G401 (cell line): ENCODE measurements around the gene RINT1. TPM values are rescaled to one million over a fixed set of nuclear protein-coding genes. Genes with fewer than 3 reads are reported as not detected.
"Not testable (repeated sequence)": the region's sequence is repeated elsewhere in the genome, so short reads cannot be mapped to it uniquely, and the experiment has no call there.

Experiments used
- DNase-seq: peaks from one replicate; pipeline ENCODE4 v3.0.0-alpha.2; 2015; ENCODE audit warnings: low spot score
- in situ Hi-C: cut with HindIII; loops from 2 replicates; pipeline ENCODE4 v1.10.0; 2016; ENCODE audit warnings: low sequenced_read_pairs, mixed read lengths
- total RNA-seq: library from RNA; depleted of rRNA; stranded (reverse); fragments of >200 nt; shearing (Covaris generic); gene quantifications from 2 replicates; pipeline ENCODE4 v1.2.3, GENCODE V29; 2014

Gene RINT1
- total RNA-seq, 1 experiment from 2014 or later = 8.5 TPM

DNA sequence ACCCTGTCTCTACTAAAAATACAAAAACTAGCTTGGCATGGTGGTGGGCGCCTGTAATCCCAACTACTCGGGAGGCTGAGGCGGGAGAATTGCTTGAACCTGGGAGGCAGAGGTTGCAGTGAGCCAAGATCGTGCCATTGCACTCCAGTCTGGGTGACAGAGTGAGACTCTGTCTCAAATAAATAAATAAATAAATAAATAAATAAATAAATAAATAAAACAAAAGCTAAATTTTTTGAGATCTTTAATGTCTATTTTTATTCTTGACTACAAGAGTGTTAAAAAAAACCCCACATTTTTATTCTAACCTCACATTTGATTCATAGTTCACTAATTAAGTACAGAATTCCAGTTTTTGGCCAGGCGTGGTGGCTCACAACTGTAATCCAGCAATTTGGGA lies 4.3 kb upstream of the RINT1 start:
- DNase-seq, in situ Hi-C loops: not testable (repeated sequence)

GRCh38 chr7:105530126-105530525 lies 1.9 kb upstream of the RINT1 start:
- in situ Hi-C loops = no loop called here

GRCh38 chr7:105530546-105530945 lies 1.5 kb upstream of the RINT1 start:
- no peak for DNase-seq
- in situ Hi-C loops = no loop called here

More at GRCh38 chr7:105530126-105530525, 1.9 kb upstream of the RINT1 start:
- no peak for DNase-seq

GRCh38 chr7:105532709-105533460 lies 884 bp downstream of the RINT1 start:
- in situ Hi-C loops = no loop called here

GRCh38 chr7:105538339-105538738 lies 6.3 kb downstream of the RINT1 start:
- no peak for DNase-seq
- in situ Hi-C loops = no loop called here

More at GRCh38 chr7:105532709-105533460, 884 bp downstream of the RINT1 start:
- no peak for DNase-seq

- in situ Hi-C loops = no loop called here
- DNase-seq = no peak
Observed at GRCh38 chr7:105559926-105560325, 27.9 kb downstream of the RINT1 start.

DNA sequence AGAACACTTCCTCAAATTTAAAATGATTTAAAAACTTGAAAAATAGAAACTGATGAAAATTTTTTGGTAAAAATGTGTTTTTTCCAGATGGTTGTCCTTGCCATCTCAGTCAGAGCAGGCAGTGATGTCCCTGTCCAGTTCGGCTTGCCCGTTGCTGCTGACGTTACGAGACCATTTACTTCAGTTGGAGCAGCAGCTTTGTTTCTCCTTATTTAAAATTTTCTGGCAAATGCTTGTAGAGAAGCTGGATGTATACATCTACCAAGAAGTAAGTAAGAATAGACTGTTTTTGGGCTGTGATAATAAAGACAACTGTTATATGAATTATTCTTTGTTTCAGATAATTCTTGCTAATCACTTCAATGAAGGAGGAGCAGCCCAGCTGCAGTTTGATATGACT lies 33.2 kb downstream of the RINT1 start:
- DNase-seq = no peak
- in situ Hi-C loops = no loop called here

GRCh38 chr7:105567024-105567423 lies 35.0 kb downstream of the RINT1 start:
- in situ Hi-C loops = no loop called here
- DNase-seq = no peak

- no peak for DNase-seq
- in situ Hi-C loops = no loop called here
Observed at GRCh38 chr7:105567821-105568220, 35.8 kb downstream of the RINT1 start.

DNA sequence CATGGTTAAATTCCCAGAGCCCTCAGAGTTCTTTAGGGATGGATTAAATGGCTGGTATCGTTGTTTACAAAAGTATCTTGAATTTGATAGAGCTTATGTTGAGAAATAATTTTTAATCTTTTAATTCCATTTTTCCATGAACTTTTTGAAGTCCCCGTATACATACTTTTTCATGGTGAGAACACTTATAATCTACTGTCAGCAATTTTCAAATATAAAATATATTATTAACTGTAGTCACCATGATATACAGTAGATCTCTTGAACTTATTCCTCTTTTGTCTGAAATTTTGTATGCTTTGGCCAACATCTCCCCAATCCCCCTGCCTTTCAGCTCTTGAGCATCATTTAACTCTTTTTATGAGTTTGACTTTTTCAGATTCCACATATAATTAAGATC lies 39.9 kb downstream of the RINT1 start:
- DNase-seq = no peak
- in situ Hi-C loops = no loop called here

DNA sequence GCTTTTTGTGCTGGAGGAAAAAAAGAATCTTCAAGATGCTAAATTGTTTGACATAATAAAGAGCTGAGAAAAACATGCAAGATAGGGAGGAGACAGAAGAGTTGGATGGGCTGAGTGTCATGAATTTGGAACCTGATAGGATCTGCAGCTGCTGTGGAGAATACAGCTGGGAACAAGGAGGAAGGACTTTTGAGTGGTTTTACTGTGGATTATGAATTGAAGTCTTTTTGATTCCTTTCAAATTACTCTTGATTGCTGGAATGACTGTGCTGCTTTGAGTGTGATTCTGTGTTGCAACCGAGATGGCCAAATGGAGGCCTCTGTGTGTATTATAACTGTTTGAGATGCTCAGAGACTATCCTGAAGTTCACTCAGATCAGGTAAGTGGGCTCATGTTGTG lies 45.2 kb downstream of the RINT1 start:
- DNase-seq = no peak
- in situ Hi-C loops = no loop called here

- in situ Hi-C loops = no loop called here
- DNase-seq = no peak
Observed at GRCh38 chr7:105578496-105578895, 46.5 kb downstream of the RINT1 start.

DNA sequence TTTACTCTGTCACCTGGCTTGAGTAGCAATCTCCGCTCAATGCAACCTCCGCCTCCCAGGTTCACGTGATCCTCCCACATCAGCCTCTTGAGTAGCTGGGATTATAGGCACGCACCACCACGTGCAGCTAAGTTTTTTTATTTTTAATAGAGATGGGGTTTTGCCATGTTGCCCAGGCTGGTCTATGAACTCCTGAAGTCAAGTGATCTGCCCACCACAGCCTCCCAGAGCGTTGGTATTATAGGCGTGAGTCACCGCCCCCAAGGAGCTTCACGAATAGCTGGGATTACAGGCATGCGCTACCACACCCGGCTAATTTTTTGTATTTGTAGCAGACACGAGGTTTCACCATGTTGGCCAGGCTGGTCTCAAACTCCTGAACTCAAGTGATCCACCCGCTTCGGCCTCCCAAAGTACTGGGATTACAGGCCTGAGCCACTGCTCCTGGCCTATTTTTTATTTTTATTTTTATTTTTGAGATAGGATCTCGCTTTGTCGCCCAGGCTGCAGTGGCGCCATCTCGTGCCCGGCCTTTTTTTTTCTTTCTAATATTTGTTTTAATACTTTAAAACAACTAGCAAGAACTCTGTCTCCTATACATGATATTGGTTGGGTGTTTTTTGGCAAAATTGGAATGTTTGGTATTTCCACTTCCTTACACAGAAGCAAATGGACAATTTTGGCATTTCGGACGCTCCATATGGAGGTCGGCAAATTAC lies 48.2 kb downstream of the RINT1 start:
- no peak for DNase-seq
- in situ Hi-C loops = no loop called here

DNA sequence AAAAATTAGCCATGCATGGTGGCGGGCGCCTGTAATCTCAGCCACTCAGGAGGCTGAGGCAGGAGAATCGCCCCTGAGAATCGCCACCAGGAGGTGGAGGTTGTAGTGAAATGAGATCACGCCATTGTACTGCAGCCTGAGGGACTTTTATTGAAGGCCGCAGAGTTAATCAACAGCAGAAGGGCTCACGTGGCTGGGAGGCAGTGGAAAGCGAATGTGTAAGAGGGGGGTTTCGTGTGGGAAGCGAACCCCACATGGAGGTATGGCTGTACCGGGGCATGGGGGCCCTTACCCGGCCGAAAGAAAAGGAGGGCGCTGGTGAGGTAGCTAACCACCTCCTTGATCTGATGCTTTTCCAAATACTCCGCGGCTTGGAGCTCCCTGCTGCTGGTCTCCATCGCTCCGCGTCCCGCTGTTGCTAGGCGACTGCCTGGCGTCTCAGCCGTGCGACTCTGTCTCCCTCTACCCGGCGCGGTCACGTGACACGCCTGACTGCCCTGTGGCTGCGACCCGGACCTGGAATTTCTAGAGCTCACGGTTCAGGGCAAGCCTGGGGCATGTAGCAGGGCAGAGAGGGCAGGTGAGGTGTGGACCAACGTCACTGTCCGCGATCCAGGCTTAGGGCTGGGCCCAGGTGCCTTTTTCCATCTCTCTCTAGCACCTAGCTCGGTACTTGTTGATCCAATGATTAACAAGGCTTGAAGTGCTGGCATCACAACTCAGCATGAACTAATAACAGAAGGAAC lies 49.2 kb downstream of the RINT1 start, which contains the start of gene EFCAB10:
TSS of gene EFCAB10 (minus strand) at position 428 of the 746 bp plus-strand sequence. CDS start at position 398, 30 bp downstream.
- in situ Hi-C loops = no loop called here
- peak; percentile 76 for DNase-seq

DNA sequence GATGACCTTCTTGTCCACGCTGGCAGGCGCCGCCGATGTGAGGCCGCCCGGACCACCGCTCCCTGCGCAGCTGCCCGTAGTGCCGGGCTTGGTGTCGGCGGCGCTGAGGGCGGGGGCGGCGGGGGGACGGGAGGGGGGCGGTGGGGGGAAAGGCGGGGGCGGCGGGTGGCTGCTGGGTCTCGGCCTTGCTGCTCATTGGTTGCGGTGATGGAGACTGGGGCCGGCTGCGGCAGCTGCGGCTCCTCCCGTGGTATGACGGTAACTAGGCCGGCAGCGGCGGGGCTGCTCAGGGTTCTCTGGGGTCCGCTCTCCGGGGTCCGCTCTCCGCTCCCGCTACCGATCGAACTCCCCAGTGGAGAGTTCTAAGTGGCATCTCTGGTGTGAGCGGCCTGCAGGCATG lies 51.1 kb downstream of the RINT1 start:
- in situ Hi-C loops = no loop called here
- DNase-seq = no peak

DNA sequence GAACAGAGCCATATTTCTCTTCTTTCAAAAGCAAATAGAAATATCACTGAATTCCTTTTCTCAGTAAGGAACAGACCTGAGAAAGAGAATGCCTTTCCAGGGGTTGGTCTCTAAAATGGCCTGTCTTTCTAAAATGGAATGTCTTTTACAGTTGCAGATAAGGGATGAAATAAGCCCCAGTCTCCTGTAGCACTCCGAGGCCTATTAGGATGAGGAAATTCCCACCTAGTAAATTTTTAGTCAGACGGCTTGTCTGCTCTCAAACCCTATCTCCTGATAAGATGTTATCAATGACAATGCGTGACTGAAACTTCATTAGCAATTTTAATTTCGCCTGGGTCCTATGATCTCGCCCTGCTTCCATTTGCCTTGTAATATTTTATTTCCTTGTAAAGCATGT lies 52.2 kb downstream of the RINT1 start:
- DNase-seq = no peak
- in situ Hi-C loops = no loop called here

DNA sequence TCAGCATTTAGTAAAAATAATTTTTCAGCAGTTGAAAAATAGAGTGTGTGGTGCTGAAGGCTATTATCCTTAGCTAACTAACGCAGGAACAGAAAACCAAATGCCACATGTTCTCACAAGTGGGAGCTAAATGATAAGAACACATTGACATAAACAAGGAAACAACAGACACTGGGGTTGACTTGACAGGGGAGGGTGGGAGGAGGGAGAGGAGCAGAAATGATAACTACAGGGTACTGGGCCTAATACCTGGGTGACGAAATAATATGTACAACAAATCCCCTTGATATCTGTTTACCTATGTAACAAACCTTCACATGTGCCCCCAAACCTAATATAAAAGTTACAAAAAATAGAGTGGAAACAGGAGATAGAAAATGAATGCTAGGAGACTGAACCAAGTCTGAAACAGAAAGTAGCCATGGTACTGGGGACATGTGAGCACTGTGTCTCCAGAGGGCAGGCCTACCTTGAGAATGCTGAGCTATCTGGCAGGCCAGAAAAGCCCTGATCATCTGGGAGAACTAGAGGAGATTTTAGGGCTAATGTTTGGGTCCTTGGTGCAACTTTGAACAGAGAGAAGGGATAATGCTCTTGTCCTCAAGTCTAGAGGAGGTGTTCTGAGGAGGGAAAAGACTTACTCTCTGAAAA lies 54.0 kb downstream of the RINT1 start:
- in situ Hi-C loops = no loop called here
- DNase-seq = no peak

DNA sequence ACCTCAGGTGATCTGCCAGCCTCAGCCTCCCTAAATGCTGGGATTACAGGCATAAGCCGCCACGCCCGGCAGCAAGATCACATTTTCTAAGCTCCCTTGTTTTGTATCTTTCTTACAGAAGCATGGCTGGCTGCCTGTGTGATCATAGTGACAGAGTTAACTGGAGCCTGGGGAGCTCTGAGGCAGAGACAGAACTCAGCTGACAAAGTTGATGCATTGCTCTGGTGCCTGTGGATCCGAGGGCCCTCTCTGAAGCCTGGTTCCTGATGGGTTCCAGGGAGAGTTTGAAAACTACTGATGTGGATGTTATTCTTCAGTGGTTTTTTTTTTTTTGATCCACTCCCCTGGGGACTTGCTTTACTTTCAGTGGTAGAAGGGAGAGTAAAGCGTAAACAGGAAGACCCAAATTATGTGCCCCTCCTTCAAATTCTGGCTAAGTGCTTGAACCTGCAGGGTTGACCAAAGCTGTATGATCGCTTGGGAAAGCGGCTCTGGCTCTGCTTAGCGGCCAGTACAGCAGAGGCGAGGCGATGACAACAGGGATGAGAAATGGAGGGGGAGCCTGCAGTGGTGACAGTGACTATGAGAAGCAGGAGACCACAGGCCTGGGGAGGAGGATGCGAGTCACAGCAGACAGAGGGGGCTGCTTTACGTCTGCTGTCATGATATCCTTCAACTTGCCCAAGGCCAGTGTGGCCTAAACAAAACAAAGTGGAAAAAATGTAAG lies 56.1 kb downstream of the RINT1 start:
- DNase-seq = no peak
- in situ Hi-C loops = no loop called here
